GM11168 (cell line): ENCODE results near the gene CENPL.
"Not testable (repeated sequence)": the region's sequence is repeated elsewhere in the genome, so short reads cannot be mapped to it uniquely, and the experiment has no call there.

ENCODE experiments used
- in situ Hi-C: fragments of 300-500 bp; cut with MboI; formaldehyde crosslinking; loops from one replicate; pipeline ENCODE4 v1.12.0; 2022; ENCODE audit warnings: low sequenced_read_pairs; ENCODE audit not compliant: unreplicated experiment

CENPL gene

DNA sequence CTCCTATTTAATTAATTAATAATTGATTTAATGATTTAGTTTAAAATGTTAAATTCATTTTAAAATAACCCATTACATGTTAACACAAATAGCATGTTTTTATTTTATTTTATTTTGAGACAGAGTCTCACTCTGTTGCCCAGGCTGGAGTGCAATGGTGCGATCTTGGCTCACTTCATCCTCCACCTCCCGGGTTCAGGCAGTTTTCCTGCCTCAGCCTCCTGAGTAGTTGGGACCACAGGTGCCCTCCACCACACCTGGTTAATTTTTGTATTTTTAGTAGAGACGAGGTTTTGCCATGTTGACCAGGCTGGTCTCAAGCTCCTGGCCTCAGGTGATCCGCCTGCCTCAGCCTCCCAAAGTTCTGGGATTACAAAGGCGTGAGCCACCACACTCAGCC lies 34.9 kb upstream of the CENPL start:
- in situ Hi-C loops = not testable (repeated sequence)

- in situ Hi-C loops = no loop called here
Measured at GRCh38 chr1:173857363-173857917, 32.8 kb upstream of the CENPL start.

- in situ Hi-C loops = no loop called here
Measured at GRCh38 chr1:173856903-173857302, 32.2 kb upstream of the CENPL start.

- in situ Hi-C loops = no loop called here
Measured at GRCh38 chr1:173856014-173856413, 31.3 kb upstream of the CENPL start.

DNA sequence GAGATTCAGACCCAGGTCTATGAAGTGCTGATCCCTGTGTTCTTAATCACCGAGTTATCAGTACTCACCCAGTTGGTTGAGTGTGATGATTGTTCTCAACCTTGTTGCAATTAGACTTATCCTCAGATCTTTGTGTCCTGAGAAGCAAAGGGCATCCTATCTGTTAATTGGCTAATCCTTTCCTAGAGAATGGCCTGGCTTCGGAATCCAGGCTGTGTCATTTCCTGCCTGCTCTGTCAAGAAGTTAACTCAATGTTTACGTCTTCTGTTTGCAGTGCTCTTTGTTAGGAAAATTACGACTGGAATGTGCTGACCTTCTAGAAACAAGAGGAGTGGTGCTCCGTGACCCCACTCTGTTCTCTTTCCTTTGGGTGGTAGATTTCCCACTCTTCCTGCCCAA lies 28.4 kb upstream of the CENPL start:
- in situ Hi-C loops = no loop called here

DNA sequence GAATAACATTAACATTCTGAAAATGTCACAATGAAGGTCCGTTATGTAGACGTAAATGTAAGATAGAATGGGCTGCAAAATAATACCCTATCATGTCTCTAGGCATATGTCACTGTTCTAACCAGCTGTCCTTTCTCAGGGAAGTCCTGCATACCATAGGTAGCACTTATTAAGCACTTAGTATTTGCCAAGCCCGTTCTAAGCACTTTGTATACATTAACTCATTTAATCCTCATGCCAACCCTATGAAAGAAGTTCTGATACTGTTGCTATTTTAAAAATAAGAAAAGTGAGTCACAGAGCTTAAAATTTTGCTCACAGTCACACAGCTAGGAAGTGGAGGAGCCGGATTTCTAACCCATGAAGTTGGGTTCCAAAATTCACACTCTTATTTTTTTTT lies 27.4 kb upstream of the CENPL start:
- in situ Hi-C loops = no loop called here

DNA sequence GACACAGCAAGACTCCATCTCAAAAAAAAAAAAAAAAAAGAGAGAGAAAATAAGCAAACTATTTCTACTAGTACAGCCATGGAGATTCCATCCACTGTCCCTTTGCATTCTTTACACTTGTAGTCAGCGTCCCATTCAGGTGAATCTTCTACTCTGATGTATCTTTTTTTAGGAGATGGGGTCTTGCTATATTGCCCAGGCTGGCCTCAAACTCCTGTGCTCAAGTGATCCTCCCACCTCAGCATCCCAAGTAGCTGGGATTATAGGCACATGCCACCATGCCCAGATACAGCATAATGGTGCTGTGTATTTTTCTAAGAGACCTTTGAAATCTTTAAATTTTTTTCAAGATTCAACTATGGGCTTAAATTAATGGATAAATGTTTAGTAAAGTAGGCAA lies 8.1 kb upstream of the CENPL start:
- in situ Hi-C loops = no loop called here

DNA sequence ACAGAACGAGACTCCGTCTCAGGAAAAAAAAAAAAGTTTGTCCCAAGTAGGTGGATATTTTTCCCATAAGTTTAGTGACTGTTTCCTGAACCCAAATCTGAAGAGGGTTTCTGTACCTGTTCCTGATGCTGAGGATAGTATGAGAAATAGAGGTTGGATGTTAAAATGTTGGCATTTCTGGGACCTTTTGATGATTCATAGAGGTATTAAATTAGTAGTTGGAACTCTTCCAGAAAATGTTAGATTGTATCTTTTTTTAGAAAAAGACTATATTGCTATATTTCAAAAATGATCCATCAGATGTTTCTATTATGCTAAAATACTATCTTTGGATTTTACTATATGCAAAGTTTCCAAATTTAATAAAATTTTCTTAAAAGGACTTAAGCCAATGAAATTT lies 2.9 kb upstream of the CENPL start:
- in situ Hi-C loops = no loop called here

DNA sequence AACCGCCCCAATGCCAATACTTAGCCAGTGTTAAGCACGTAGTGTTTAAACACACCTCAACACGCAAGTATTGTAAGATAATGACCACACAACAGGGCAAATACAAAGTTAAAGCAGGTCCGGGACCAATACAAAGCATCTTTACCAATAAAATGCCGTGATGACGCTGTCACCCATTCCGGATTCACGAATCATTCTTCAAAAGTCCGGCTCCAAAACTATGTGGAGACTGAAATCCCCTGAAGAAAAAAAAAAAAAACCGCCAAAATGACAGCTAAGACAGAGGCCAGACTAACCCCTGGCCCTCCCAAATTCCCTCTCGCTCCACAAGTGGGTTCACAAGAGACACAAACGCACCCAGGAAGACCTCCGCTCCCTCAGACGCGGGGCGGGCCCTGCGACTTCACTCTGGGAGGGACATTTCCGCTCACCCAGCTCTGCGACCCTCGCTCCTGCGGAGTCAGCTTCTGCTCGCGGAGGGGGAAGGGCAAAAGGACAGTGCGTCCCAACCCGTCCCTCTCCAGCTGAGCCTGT lies 835 bp downstream of the CENPL start:
- in situ Hi-C loops = loop anchor here (25.0 kb wide), 1 partner anchor 1087 kb away; no protein-coding TSS in a partner anchor

DNA sequence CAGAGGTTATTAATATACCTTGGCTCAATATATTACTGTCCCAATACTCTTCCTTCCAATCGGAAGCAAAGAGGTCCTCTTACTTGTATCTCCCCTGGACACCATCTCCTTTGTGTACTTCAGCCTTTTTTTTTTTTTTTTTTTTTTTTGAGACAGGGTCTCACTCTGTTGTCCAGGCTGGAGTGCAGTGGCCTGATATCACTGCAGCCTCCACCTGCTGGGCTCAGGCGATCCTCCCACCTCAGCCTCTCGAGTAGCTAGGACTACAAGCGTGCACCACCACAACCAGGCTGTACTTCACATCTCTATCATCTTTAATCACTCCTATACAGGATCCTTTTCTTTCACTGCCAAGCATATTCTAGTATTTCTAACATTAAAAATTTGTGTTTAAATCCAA lies 3.0 kb downstream of the CENPL start:
- in situ Hi-C loops = loop anchor here (25.0 kb wide), 1 partner anchor 1084 kb away; no protein-coding TSS in a partner anchor

DNA sequence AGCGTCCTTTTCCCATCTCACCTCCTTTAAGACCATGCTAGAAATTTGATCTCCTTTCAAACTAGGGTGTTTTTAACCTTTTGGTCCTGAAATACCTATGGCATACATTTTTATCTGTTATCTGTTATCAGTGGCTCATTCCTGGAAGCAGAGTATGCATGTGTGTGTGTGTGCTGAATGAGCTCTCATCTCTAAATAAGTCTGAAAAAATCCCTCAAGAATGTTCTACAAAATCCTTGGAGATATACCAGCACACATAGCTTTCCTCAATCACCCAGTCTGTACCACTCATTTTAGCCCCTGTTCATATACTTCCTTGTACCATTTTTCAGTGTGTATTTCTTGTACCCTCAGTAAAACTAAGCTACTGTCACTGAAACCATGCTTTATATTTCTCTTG lies 6.2 kb downstream of the CENPL start:
- in situ Hi-C loops = loop anchor here (25.0 kb wide), 1 partner anchor 1081 kb away; no protein-coding TSS in a partner anchor

DNA sequence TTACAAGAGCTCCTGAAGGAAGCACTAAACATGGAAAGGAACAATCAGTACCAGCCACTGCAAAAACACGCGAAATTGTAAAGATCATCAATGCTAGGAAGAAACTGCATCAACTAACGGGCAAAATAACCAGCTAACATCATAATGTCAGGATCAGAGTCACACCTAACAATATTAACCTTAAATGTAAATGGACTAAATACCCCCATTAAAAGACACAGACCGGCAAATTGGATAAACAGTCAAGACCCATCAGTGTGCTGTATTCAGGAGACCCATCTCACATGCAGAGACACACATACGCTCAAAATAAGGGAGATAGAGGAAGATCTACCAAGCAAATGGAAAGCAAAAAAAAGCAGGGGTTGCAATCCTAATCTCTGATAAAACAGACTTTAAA lies 11.0 kb downstream of the CENPL start:
- in situ Hi-C loops = loop anchor here (25.0 kb wide), 1 partner anchor 1076 kb away; no protein-coding TSS in a partner anchor

DNA sequence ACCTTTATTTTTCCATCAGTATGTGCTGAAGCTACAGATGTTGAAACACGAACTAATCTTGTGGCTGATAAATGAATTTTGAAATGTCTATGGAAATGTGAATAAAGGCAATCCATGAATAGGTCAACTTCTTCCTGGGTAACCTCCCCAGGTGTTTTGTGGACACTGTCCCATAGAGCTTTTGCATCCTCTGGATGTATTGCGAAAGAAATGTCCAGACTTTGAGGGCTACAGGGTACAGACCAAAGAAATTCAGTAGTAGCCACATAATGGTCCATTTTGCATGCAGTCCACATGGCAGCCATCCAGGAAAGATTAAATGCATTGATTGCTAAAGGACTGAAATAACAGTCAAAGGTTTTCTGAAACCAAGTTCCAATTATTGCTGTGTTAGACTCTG lies 21.7 kb downstream of the CENPL start:
- in situ Hi-C loops = loop anchor here (25.0 kb wide), 1 partner anchor 1066 kb away; no protein-coding TSS in a partner anchor

DNA sequence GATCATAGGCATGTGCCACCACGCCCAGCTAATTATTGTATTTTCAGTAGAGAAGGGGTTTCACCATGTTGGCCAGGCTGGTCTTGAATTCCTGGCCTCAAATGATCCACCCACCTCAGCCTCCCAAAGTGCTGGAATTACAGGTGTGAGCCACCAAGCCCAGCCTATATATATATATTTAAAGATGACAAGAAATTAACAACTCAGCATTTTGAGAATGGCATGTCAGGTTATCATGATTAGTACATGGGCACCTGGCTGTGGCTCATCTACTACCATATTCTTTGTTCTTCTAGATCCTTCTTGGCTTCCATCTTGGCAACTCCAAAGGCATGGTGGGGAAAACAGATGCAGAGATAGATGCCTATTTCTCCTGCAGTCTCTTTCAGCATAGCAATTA lies 24.7 kb downstream of the CENPL start:
- in situ Hi-C loops = loop anchor here (25.0 kb wide), 1 partner anchor 1063 kb away; no protein-coding TSS in a partner anchor

GRCh38 chr1:173798078-173798477 lies 26.6 kb downstream of the CENPL start:
- in situ Hi-C loops = no loop called here

- in situ Hi-C loops = no loop called here
Measured at GRCh38 chr1:173789841-173790240, 34.8 kb downstream of the CENPL start.

DNA sequence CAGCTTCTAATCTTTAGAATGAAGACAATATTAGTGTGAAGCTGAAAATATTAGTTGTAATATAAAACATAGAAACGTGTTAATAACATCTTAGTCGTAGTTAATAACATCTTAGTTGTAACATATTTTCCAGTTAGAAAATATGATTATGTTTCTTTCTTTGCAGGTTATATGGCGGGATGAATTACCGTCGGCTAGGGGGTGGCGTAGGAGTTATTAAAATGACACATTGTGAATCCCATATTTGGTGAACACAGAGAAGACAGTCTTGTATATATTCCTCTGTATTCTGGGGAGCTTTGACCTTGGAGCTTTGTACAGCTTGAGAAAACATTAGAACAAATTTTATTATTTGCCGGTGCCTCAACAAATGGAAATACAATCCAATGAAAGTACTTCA lies 39.7 kb downstream of the CENPL start:
- in situ Hi-C loops = no loop called here

DNA sequence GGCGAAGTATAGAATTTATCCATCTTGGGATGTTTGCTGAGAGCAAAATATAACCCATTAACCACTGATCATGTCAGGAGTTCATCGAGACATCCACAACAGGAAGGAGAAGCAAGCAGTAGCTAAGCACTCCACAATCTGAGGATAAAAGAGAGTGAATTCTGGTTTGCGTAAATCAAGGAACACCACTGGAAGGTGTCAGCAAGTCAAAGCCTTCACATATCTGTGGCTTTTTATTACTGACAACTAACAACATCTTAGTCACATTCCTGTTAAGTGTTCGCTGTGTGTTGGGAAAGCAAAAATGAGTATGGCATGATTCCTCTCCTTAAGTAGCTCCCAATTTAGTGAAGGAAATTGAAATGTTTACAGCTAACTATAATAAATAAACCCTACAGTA lies 44.7 kb downstream of the CENPL start:
- in situ Hi-C loops = no loop called here

GRCh38 chr1:173775578-173776226 lies 49.0 kb downstream of the CENPL start:
- in situ Hi-C loops = no loop called here

GRCh38 chr1:173771560-173771959 lies 53.1 kb downstream of the CENPL start:
- in situ Hi-C loops = no loop called here

GRCh38 chr1:173770330-173770729 lies 54.4 kb downstream of the CENPL start:
- in situ Hi-C loops = not testable (repeated sequence)

DNA sequence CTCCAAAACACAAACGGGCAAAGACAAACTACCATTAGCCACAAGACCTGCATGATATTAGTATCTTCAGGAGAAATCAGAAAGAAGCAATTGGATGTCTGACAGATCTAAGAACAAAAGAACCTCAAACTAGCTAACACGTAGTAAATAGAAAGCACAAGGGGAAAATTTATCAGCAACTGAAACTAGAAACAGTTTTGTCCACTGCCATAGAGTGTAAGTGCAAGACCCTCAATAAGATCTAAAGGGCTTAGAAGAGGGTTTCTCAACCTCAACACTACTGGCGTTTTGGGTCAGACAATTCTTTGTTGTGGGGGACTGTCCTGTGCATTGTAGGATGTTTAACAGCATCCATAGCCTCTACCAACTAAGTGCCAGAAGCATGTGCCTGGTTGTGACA lies 55.9 kb downstream of the CENPL start:
- in situ Hi-C loops = no loop called here
